ENCODE measurements around the gene RECK. TPM values are rescaled to one million over a fixed set of nuclear protein-coding genes. Genes with fewer than 3 reads are reported as not detected.
"Not testable (repeated sequence)": the region's sequence is repeated elsewhere in the genome, so short reads cannot be mapped to it uniquely, and the experiment has no call there.

RECK gene, protein sequence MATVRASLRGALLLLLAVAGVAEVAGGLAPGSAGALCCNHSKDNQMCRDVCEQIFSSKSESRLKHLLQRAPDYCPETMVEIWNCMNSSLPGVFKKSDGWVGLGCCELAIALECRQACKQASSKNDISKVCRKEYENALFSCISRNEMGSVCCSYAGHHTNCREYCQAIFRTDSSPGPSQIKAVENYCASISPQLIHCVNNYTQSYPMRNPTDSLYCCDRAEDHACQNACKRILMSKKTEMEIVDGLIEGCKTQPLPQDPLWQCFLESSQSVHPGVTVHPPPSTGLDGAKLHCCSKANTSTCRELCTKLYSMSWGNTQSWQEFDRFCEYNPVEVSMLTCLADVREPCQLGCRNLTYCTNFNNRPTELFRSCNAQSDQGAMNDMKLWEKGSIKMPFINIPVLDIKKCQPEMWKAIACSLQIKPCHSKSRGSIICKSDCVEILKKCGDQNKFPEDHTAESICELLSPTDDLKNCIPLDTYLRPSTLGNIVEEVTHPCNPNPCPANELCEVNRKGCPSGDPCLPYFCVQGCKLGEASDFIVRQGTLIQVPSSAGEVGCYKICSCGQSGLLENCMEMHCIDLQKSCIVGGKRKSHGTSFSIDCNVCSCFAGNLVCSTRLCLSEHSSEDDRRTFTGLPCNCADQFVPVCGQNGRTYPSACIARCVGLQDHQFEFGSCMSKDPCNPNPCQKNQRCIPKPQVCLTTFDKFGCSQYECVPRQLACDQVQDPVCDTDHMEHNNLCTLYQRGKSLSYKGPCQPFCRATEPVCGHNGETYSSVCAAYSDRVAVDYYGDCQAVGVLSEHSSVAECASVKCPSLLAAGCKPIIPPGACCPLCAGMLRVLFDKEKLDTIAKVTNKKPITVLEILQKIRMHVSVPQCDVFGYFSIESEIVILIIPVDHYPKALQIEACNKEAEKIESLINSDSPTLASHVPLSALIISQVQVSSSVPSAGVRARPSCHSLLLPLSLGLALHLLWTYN
- 14.3 to 15.1 TPM (median 14.8 TPM) in 3 replicates for total RNA-seq

- Mint-ChIP-seq H3K4me3 (peak within 1 kb of the TSS; percentile 77), H3K9me3 (no peaks in the 10 kb centered on the region), H3K27ac (peak within 1 kb of the TSS; percentile 62), H3K36me3 (no peaks in the 10 kb centered on the region), H3K27me3 (ENCODE audit: low read depth) (peaks cover 3% of the 10 kb centered on the region), H3K4me1 (peaks cover 21% of the 10 kb centered on the region)
- peak; percentile 78 to 85 for DNase-seq (ENCODE audit: low spot score in 2 of 2, unreplicated experiment in 2 of 2)
- TF ChIP-seq CTCF (IDR thresholded peaks at IDR 0.05; ENCODE audit: unreplicated experiment): no peak
Observed at GRCh38 chr9:36036780-36037548, at the start of gene RECK. Gene RECK (plus strand): TSS chr9:36036913. CDS start chr9:36036999, 86 bp downstream.

- TF ChIP-seq CTCF (IDR thresholded peaks at IDR 0.05; ENCODE audit: unreplicated experiment): no peak
- H3K36me3 Mint-ChIP-seq: no peaks in the 10 kb centered on the region
- no peaks in the 10 kb centered on the region for H3K9me3 Mint-ChIP-seq
- no peak overlapping the region for H3K4me3 Mint-ChIP-seq
- DNase-seq (ENCODE audit: low spot score in 2 of 2, unreplicated experiment in 2 of 2): no peak
- peaks cover 70% of the 10 kb centered on the region for H3K27me3 Mint-ChIP-seq (ENCODE audit: low read depth)
- no peaks in the 10 kb centered on the region for H3K4me1 Mint-ChIP-seq
- no peak overlapping the region for H3K27ac Mint-ChIP-seq
Observed at GRCh38 chr9:35990155-35990554, 46.6 kb upstream of the RECK start.

DNA sequence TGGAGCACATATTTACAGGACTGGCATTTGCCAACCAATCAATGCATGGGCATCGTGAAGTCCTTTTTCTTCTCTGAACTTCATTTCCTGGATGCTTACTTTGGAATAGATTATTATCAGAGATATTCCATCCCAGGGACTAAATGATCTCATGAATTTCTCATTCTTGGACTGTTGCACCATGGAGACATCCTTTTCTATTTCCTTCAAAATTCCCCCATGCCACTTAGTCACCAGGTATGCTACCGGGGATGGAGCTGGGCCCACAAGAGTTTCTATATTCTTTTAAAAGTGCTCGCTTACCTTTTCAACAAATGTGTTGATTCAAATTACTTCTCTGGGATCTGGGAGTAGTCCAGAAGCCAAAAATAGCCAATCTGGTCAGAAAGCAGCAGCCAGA lies 43.6 kb upstream of the RECK start:
- H3K27me3 Mint-ChIP-seq (ENCODE audit: low read depth): peaks cover 64% of the 10 kb centered on the region
- not testable (repeated sequence) for H3K36me3 Mint-ChIP-seq; H3K4me1 Mint-ChIP-seq; H3K27ac Mint-ChIP-seq; DNase-seq (ENCODE audit: low spot score in 2 of 2, unreplicated experiment in 2 of 2); H3K9me3 Mint-ChIP-seq; H3K4me3 Mint-ChIP-seq

- H3K36me3 Mint-ChIP-seq: no peaks in the 10 kb centered on the region
- no peak for DNase-seq (ENCODE audit: low spot score in 2 of 2, unreplicated experiment in 2 of 2)
- peaks cover 12% of the 10 kb centered on the region for H3K9me3 Mint-ChIP-seq
- H3K4me3 Mint-ChIP-seq: no peak overlapping the region
- no peaks in the 10 kb centered on the region for H3K4me1 Mint-ChIP-seq
- H3K27ac Mint-ChIP-seq: no peak overlapping the region
- peaks cover 54% of the 10 kb centered on the region for H3K27me3 Mint-ChIP-seq (ENCODE audit: low read depth)
- no peak for TF ChIP-seq CTCF (IDR thresholded peaks at IDR 0.05; ENCODE audit: unreplicated experiment)
Observed at GRCh38 chr9:35993976-35994720, 42.6 kb upstream of the RECK start.

GRCh38 chr9:35994959-35995358 lies 41.8 kb upstream of the RECK start:
- no peaks in the 10 kb centered on the region for H3K36me3 Mint-ChIP-seq
- no peak overlapping the region for H3K27ac Mint-ChIP-seq
- H3K9me3 Mint-ChIP-seq: peaks cover 12% of the 10 kb centered on the region
- H3K4me3 Mint-ChIP-seq: no peak overlapping the region
- peaks cover 53% of the 10 kb centered on the region for H3K27me3 Mint-ChIP-seq (ENCODE audit: low read depth)
- DNase-seq (ENCODE audit: low spot score in 2 of 2, unreplicated experiment in 2 of 2): no peak
- TF ChIP-seq CTCF (IDR thresholded peaks at IDR 0.05; ENCODE audit: unreplicated experiment): no peak
- no peaks in the 10 kb centered on the region for H3K4me1 Mint-ChIP-seq
